GM12874 (cell line): ENCODE results near the gene NPB.

ENCODE experiments used
- CTCF ChIP-seq: IDR thresholded peaks from 2 replicates; pipeline ENCODE4 v1.5.1; 2011; ENCODE audit warnings: low read depth, mild to moderate bottlenecking, control low read depth, low read length, moderate library complexity; ENCODE audit not compliant: insufficient read depth

NPB gene

GRCh38 chr17:81902023-81902652, at the start of gene NPB:
TSS of gene NPB (plus strand) at chr17:81902238. CDS start at chr17:81902278, 40 bp downstream.
- no peak for TF ChIP-seq CTCF

- no peak for TF ChIP-seq CTCF
These were observed 46.9 kb upstream of the NPB start for GRCh38 chr17:81854974-81855774.

- no peak for TF ChIP-seq CTCF
These were observed 43.7 kb upstream of the NPB start for GRCh38 chr17:81858170-81858966.

GRCh38 chr17:81858967-81859905, 42.8 kb upstream of the NPB start:
- no peak for TF ChIP-seq CTCF

GRCh38 chr17:81859906-81860755, 41.9 kb upstream of the NPB start, which contains the start of gene P4HB:
TSS of gene P4HB (minus strand) at chr17:81860535. CDS start at chr17:81860471, 64 bp downstream.
- no peak for TF ChIP-seq CTCF

DNA sequence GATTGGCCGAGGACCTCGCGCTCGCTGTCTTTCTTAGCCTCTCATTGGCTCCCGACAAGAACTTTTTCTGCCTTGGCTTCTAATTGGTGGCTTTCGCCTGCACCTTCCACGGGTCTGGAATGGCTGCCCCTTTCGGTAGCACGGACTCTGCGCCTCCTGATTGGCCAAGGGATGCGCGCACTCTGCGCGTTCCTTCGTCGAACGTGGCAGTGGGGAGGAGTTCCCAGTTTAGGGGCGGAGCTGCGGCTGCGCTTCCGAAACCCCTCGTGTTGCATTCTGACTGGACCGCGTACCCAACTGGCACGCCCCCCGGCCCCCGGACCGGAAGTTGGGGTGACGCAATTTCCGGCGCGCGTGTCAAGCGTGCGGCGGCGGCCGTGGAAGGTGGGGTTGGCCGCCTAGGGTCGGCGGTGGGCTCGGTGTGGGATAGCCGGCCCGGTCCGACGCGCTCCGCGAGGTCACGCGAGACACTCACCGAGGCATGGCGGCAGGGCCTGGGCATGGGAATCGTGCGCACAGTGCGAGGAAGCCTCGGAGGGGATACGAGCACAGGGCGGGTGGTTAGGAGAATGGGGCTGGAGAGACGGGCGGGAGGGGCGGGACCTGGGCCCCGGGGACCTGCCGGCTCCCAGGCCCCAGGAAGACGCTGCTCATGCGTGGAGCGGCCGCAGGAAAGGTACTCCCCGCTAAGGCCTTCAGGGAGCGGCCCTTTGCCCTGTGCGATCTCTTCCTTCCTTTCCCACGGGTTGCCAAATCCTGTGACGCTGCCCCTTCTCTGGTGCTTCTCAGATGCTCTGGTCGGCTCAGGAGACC, 41.1 kb upstream of the NPB start:
- no peak for TF ChIP-seq CTCF
